K562 (cell line): ENCODE data around the gene CHD5. TPM values are rescaled to one million over a fixed set of nuclear protein-coding genes. Genes with fewer than 3 reads are reported as not detected.

Experiments
- ATAC-seq: fragments of 200-7000 bp; cut with Tn5 transposase; 3 replicates; pipeline ENCODE4 v1.9.1; 2020; ENCODE audit warnings: moderate library complexity
- BruUV-seq: library from RNA; stranded (reverse); fragments of 400-500 nt; replicated peaks from 2 replicates; lab custom pipeline; 2021; lab: Mats Ljungman, UMichigan
- CTCF ChIA-PET: fragments of 300-600 bp; formaldehyde crosslinking; extraction: SDS; loops from one replicate; lab custom pipeline; 2021; ENCODE audit warnings: low intra/inter-chr PET ratio; lab: Yijun Ruan, JAX
- POLR2A ChIA-PET: fragments of 300-600, 350-650 bp; sonication (Branson Sonifier 250); formaldehyde crosslinking; extraction: SDS; loops from one replicate; lab custom pipeline; 2021; ENCODE audit warnings: antibody characterized with exemption, inconsistent platforms; lab: Yijun Ruan, JAX
- DNase-seq, 4 experiments: peaks; one replicate each; pipeline versions ENCODE4 v3.0.0 to v3.0.0-alpha.2; 2011 to 2018; ENCODE audit warnings: low spot score in 3 of 4, mixed read lengths in 3 of 4; ENCODE audit errors: extremely low read depth in 1 of 4
- FAIRE-seq: peaks from 2 replicates; lab custom pipeline; 2011; peaks lifted over from hg19 to GRCh38; lab: Jason Lieb, UNC
- H2AFZ ChIP-seq: 2 replicates; pipeline ENCODE4 v1.6.0; 2011; ENCODE audit warnings: low read depth, low read length, control low read depth, inconsistent platforms
- H3K27ac ChIP-seq: fragments of 200-600 bp; 3 replicates; pipeline ENCODE4 v1.8.0; 2011; ENCODE audit warnings: low read depth, mild to moderate bottlenecking, control low read depth, inconsistent platforms, low read length, moderate library complexity, mixed read lengths; ENCODE audit errors: extremely low read depth
- H3K27me3 ChIP-seq, 2 experiments: fragments of 300-600 bp in 1 of 2; 2 replicates in 1 of 2; 3 replicates in 1 of 2; pipeline versions ENCODE4 v1.6.0 to v1.8.0; 2011; ENCODE audit warnings: inconsistent platforms in 2 of 2, low read length in 2 of 2, mild to moderate bottlenecking in 1 of 2, mixed read lengths in 1 of 2, moderate library complexity in 1 of 2; ENCODE audit not compliant: control insufficient read depth in 2 of 2, insufficient read depth in 2 of 2
- H3K36me3 ChIP-seq: fragments of 300-600 bp; 3 replicates; pipeline ENCODE4 v1.8.0; 2011; ENCODE audit warnings: mild to moderate bottlenecking, low read length, inconsistent platforms; ENCODE audit not compliant: control insufficient read depth, insufficient read depth
- H3K4me1 ChIP-seq, 2 experiments: fragments of 200-600 bp in 1 of 2; replicated peaks in 1 of 2; 2 replicates in 1 of 2; 3 replicates in 1 of 2; pipeline versions ENCODE4 v1.5.1 to v1.8.0; 2011; ENCODE audit warnings: inconsistent platforms in 2 of 2, low read length in 2 of 2, mild to moderate bottlenecking in 1 of 2, mixed read lengths in 1 of 2, moderate library complexity in 1 of 2; ENCODE audit not compliant: control insufficient read depth in 2 of 2, insufficient read depth in 2 of 2
- H3K4me2 ChIP-seq: 2 replicates; pipeline ENCODE4 v1.6.1; 2011; ENCODE audit warnings: low read length, control low read depth, inconsistent platforms, mixed read lengths; ENCODE audit not compliant: insufficient read depth
- H3K4me3 ChIP-seq: fragments of 200-600 bp; sonication (generic), shearing (Covaris generic); 2 replicates; pipeline ENCODE4 v1.5.1; 2016; ENCODE audit warnings: control low read depth, inconsistent platforms
- H3K79me2 ChIP-seq: fragments of 200-600 bp; 3 replicates; pipeline ENCODE4 v1.8.0; 2011; ENCODE audit warnings: low read length, inconsistent platforms; ENCODE audit not compliant: control insufficient read depth, insufficient read depth
- H3K9ac ChIP-seq, 2 experiments: 2 replicates each; pipeline versions ENCODE4 v1.6.0 to v1.6.1; 2011; ENCODE audit warnings: low read depth in 2 of 2, low read length in 2 of 2, control low read depth in 1 of 2, inconsistent platforms in 1 of 2, mild to moderate bottlenecking in 1 of 2, mixed read lengths in 1 of 2; ENCODE audit not compliant: insufficient read depth in 1 of 2
- H3K9me1 ChIP-seq: one replicate; pipeline ENCODE4 v1.6.0; 2011; ENCODE audit warnings: inconsistent platforms, mild to moderate bottlenecking, low read length, moderate library complexity; ENCODE audit not compliant: control insufficient read depth, insufficient read depth
- H3K9me3 ChIP-seq: replicated peaks from 2 replicates; pipeline ENCODE4 v1.5.1; 2011; ENCODE audit warnings: low read depth, low read length, inconsistent platforms; ENCODE audit not compliant: control insufficient read depth, insufficient read depth
- H4K20me1 ChIP-seq: replicated peaks from 2 replicates; pipeline ENCODE4 v1.6.1; 2011; ENCODE audit warnings: low read length, inconsistent platforms, mixed read lengths; ENCODE audit not compliant: control insufficient read depth, insufficient read depth
- CBX3 ChIP-seq, 2 experiments: IDR thresholded peaks; 1 replicate in 1 of 2; 2 replicates in 1 of 2; pipeline ENCODE4 v1.6.1; 2012; ENCODE audit warnings: inconsistent platforms in 2 of 2, low read length in 2 of 2, borderline replicate concordance in 1 of 2, control low read depth in 1 of 2
- DNMT1 ChIP-seq: fragments of 450-650 bp; IDR thresholded peaks from 2 replicates; pipeline ENCODE4 v1.6.1; 2016; ENCODE audit warnings: antibody characterized with exemption, mild to moderate bottlenecking
- GABPB1 ChIP-seq: sonication (generic); formaldehyde crosslinking; IDR thresholded peaks from 2 replicates; pipeline ENCODE4 v1.8.0; 2022; ENCODE audit warnings: mild to moderate bottlenecking, missing genetic modification reagents
- NFE2 ChIP-seq: IDR thresholded peaks from 2 replicates; pipeline ENCODE4 v1.6.1; 2014; ENCODE audit warnings: antibody characterized with exemption, low read depth
- NFYB ChIP-seq: IDR thresholded peaks from 2 replicates; pipeline ENCODE4 v1.6.1; 2011; ENCODE audit warnings: mild to moderate bottlenecking, moderate library complexity; ENCODE audit not compliant: insufficient read length; ENCODE audit errors: extremely low read depth
- PHF21A ChIP-seq: fragments of 450-650 bp; IDR thresholded peaks from 2 replicates; pipeline ENCODE4 v1.6.1; 2017; ENCODE audit warnings: low read depth, borderline replicate concordance
- POLR3G ChIP-seq: IDR thresholded peaks from 2 replicates; pipeline ENCODE4 v1.6.1; 2011; ENCODE audit not compliant: insufficient read length, insufficient replicate concordance; ENCODE audit errors: extremely low read depth
- SLC30A9 ChIP-seq: fragments of 250-450 bp; sonication (Bioruptor Pico); IDR thresholded peaks from 2 replicates; pipeline ENCODE4 v1.8.0; 2022; ENCODE audit warnings: mild to moderate bottlenecking, moderate library complexity
- TAF1 ChIP-seq: IDR thresholded peaks from 2 replicates; pipeline ENCODE4 v1.6.1; 2011; ENCODE audit warnings: mild to moderate bottlenecking, low read length, moderate library complexity; ENCODE audit not compliant: insufficient read depth, control insufficient read depth, severe bottlenecking; ENCODE audit errors: extremely low read depth
- TEAD1 ChIP-seq, 2 experiments: fragments of 450-650 bp in 1 of 2; sonication (generic) in 1 of 2; formaldehyde crosslinking; IDR thresholded peaks; 2 replicates each; pipeline versions ENCODE4 v1.4.0 to v1.8.0; 2020 to 2022; ENCODE audit warnings: mild to moderate bottlenecking in 2 of 2, missing genetic modification reagents in 1 of 2
- TSC22D4 ChIP-seq: fragments of 450-650 bp; IDR thresholded peaks from 2 replicates; pipeline ENCODE4 v1.6.1; 2016; ENCODE audit warnings: missing genetic modification characterization, missing biosample characterization, control low read depth
- XRCC3 ChIP-seq: fragments of 450-650 bp; IDR thresholded peaks from 2 replicates; pipeline ENCODE4 v1.6.1; 2017; ENCODE audit warnings: mild to moderate bottlenecking, moderate library complexity
- ZNF655 ChIP-seq: fragments of 250-450 bp; sonication (Bioruptor Pico); IDR thresholded peaks from 2 replicates; pipeline ENCODE4 v1.5.0; 2021
- ZNF79 ChIP-seq: fragments of 250-450 bp; sonication (Bioruptor Pico); IDR thresholded peaks from 2 replicates; pipeline ENCODE4 v1.4.0; 2020; ENCODE audit warnings: low read depth, mild to moderate bottlenecking, moderate library complexity
- WGBS: fragments of 100-300 bp; shearing (Covaris generic); methylation state at CpG from one replicate; pipeline ENCODE4 v1.1.6; 2016; ENCODE audit warnings: low coverage, mixed read lengths; ENCODE audit not compliant: insufficient coverage; ENCODE audit errors: missing lambda C conversion rate; 5-methylcytosine and 5-hydroxymethylcytosine counted together
- in situ Hi-C: fragments of 300-500 bp; cut with MboI; formaldehyde crosslinking; loops from 4 replicates; pipeline ENCODE4 v1.15.0; 2018; ENCODE audit warnings: inconsistent platforms, mixed read lengths
- intact Hi-C: fragments of 100-400 bp; cut with micrococcal nuclease; formaldehyde crosslinking; loops from 2 replicates; pipeline ENCODE4 v1.14.2; 2022
- polyA plus RNA-seq, 8 experiments: library from polyadenylated mRNA; depleted of rRNA in 4 of 8; stranded (reverse) in 5 of 8; unstranded in 3 of 8; fragments of >200 nt; fragmentation: Nextera tagmentation in 2 of 8; fragmentation: Illumina TruSeq in 1 of 8; extraction: Ambion mirVana in 2 of 8; extraction: Trizol in 1 of 8; gene quantifications; 2 replicates each; pipeline versions ENCODE4 v1.2.1 to v1.2.3, GENCODE V29; 2011 to 2014; ENCODE audit warnings: inconsistent platforms in 1 of 8, missing spikeins in 1 of 8
- total RNA-seq, 7 experiments: library from RNA; depleted of rRNA in 6 of 7; stranded (reverse); fragments of >200 nt in 6 of 7; fragmentation: Illumina TruSeq in 2 of 7; extraction: Trizol in 2 of 7; gene quantifications; 2 replicates each; pipeline versions ENCODE4 v1.2.1 to v1.2.3, GENCODE V29; 2011 to 2021; ENCODE audit warnings: low replicate concordance in 1 of 7
- TF ChIP-seq, protein P1 (sequence below): fragments of 250-450 bp; sonication (Bioruptor Pico); IDR thresholded peaks from 2 replicates; pipeline ENCODE4 v1.8.0; 2022; ENCODE audit warnings: moderate library complexity, mild to moderate bottlenecking, inconsistent platforms
- TF ChIP-seq, protein P2 (sequence below): sonication (generic); formaldehyde crosslinking; IDR thresholded peaks from 2 replicates; pipeline ENCODE4 v1.8.0; 2022; ENCODE audit warnings: mild to moderate bottlenecking, missing genetic modification reagents
- TF ChIP-seq, protein P3 (sequence below): IDR thresholded peaks from 2 replicates; pipeline ENCODE4 v1.6.1; 2016; ENCODE audit warnings: missing genetic modification characterization, missing compliant biosample characterization

CHD5 gene
- total and polyA plus RNA-seq, 9 of the 15 experiments (the other 6 are each of a cell fraction or from before 2014, with no cell fraction given): 0.03 to 0.52 (median 0.11) TPM; not detected in 2

- no peak for TF ChIP-seq ZNF655 (CRISPR knock-in tag)
- no peak for TF ChIP-seq CBX3 (IDR thresholded peaks at IDR 0.05; ENCODE audit: borderline replicate concordance in 1 of 2, low read length in 2 of 2)
- no peak for TF ChIP-seq PHF21A
- no peak for TF ChIP-seq NFYB
- no peak for TF ChIP-seq TEAD1 (CRISPR knock-in tag; IDR thresholded peaks at IDR 0.05)
- no peak for TF ChIP-seq TAF1
- no peak for TF ChIP-seq DNMT1
- TF ChIP-seq POLR3G: no peak
Measured at GRCh38 chr1:6176779-6177178, 3.3 kb downstream of the CHD5 start (continued).

DNA sequence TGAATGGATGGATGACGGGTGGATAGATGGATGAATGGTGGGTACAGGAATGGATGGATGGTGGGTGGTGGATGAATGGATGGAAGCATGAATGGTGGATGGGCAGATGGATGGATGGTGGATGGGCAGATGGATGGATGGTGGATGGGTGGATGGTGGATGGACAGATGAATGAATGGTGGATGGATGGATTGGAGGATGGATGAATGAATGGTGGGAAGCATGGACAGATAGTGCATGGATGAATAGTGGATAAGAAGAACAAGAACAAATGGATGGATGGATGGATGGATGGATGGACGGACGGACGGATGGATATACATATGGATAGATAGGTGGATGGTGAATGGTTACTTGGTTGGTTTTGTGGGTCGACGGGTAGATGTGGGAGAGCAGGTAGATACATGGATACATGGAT lies 4.7 kb downstream of the CHD5 start:
- H3K4me2 ChIP-seq: no peak overlapping the region
- intact Hi-C loops: no loop called here
- H3K9me1 ChIP-seq: no peaks in the 10 kb centered on the region
- ATAC-seq (no peak), DNase-seq (no peak)
- H2AFZ ChIP-seq: no peak overlapping the region
- no peak overlapping the region for H3K4me3 ChIP-seq
- peaks cover 0 to 32% of the 10 kb centered on the region in 2 experiments; a peak in 2 of 5 replicates for H3K4me1 ChIP-seq
- no TSS peak for BruUV-seq
- TF ChIP-seq NFE2 (no peak), GABPB1 (CRISPR knock-in tag) (no peak), SLC30A9 (CRISPR knock-in tag) (no peak), ZNF79 (no peak), XRCC3 (no peak), TSC22D4 (tag) (no peak)
- TF ChIP-seq, protein P1, sequence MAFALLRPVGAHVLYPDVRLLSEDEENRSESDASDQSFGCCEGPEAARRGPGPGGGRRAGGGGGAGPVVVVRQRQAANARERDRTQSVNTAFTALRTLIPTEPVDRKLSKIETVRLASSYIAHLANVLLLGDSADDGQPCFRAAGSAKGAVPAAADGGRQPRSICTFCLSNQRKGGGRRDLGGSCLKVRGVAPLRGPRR (CRISPR knock-in tag): no peak
- TF ChIP-seq, protein P2, sequence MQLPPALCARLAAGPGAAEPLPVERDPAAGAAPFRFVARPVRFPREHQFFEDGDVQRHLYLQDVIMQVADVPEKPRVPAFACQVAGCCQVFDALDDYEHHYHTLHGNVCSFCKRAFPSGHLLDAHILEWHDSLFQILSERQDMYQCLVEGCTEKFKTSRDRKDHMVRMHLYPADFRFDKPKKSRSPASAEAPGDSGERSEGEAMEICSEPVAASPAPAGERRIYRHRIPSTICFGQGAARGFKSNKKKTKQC (CRISPR knock-in tag): no peak
- TF ChIP-seq, protein P3, sequence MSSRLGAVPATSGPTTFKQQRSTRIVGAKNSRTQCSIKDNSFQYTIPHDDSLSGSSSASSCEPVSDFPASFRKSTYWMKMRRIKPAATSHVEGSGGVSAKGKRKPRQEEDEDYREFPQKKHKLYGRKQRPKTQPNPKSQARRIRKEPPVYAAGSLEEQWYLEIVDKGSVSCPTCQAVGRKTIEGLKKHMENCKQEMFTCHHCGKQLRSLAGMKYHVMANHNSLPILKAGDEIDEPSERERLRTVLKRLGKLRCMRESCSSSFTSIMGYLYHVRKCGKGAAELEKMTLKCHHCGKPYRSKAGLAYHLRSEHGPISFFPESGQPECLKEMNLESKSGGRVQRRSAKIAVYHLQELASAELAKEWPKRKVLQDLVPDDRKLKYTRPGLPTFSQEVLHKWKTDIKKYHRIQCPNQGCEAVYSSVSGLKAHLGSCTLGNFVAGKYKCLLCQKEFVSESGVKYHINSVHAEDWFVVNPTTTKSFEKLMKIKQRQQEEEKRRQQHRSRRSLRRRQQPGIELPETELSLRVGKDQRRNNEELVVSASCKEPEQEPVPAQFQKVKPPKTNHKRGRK (tag): no peak
- TF ChIP-seq, all 486 proteins: peak for 0
- WGBS: 11% methylated on average over 6 of the region's 6 CpGs
- FAIRE-seq: no peak
- ChIA-PET CTCF (no interaction called here), POLR2A (no interaction called here)
- Histone ChIP-seq H3K27me3 (peaks cover 0 to 24% of the 10 kb centered on the region in 2 experiments; a peak in 2 of 5 replicates), H3K79me2 (no peaks in the 10 kb centered on the region), H3K9ac (no peak overlapping the region), H3K27ac (no peak overlapping the region), H4K20me1 (peaks cover 26% of the 10 kb centered on the region), H3K36me3 (no peaks in the 10 kb centered on the region), H3K9me3 (no peaks in the 10 kb centered on the region)
- in situ Hi-C loops: no loop called here
